ENCODE measurements around the gene RIGI. TPM values are rescaled to one million over a fixed set of nuclear protein-coding genes. Genes with fewer than 3 reads are reported as not detected.
A peak's percentile ranks its signal among the peaks of the same experiment; 100 is the strongest.
"Not testable (repeated sequence)": the region's sequence is repeated elsewhere in the genome, so short reads cannot be mapped to it uniquely, and the experiment has no call there.

RIGI gene
- total RNA-seq, 1 donor from 2014 or later: 19.1 TPM

- TF ChIP-seq CTCF (IDR thresholded peaks at IDR 0.05; ENCODE audit: unreplicated experiment): no peak
- Mint-ChIP-seq H3K9me3 (no peaks in the 10 kb centered on the region), H3K4me3 (peak within 1 kb of the TSS; percentile 96), H3K4me1 (peaks cover 24% of the 10 kb centered on the region), H3K27ac (peak within 1 kb of the TSS; percentile 96), H3K27me3 (ENCODE audit: low read depth) (no peaks in the 10 kb centered on the region), H3K36me3 (peaks cover 6% of the 10 kb centered on the region)
- DNase-seq (ENCODE audit: low spot score in 2 of 2, unreplicated experiment in 2 of 2): peak; percentile 76 to 84
Observed at GRCh38 chr9:32552172-32552872, 26.3 kb upstream of the RIGI start, which contains the start of the genes SMIM27 and TOPORS. SMIM27 (plus strand) TSS chr9:32552327; CDS start chr9:32552435, 108 bp downstream. TOPORS (minus strand) TSS chr9:32552586; CDS start chr9:32552436, 150 bp downstream.

GRCh38 chr9:32551276-32552051, 25.5 kb upstream of the RIGI start:
- H3K27me3 Mint-ChIP-seq (ENCODE audit: low read depth): no peaks in the 10 kb centered on the region
- peak in 1 of 2 experiments; percentile 43 for DNase-seq (ENCODE audit: low spot score in 2 of 2, unreplicated experiment in 2 of 2)
- H3K27ac Mint-ChIP-seq: peak overlapping the region; percentile 96
- no peaks in the 10 kb centered on the region for H3K9me3 Mint-ChIP-seq
- peaks cover 12% of the 10 kb centered on the region for H3K36me3 Mint-ChIP-seq
- TF ChIP-seq CTCF (IDR thresholded peaks at IDR 0.05; ENCODE audit: unreplicated experiment): no peak
- peak overlapping the region; percentile 96 for H3K4me3 Mint-ChIP-seq
- H3K4me1 Mint-ChIP-seq: peaks cover 24% of the 10 kb centered on the region

- Mint-ChIP-seq H3K9me3 (no peaks in the 10 kb centered on the region), H3K4me3 (peak overlapping the region; percentile 96), H3K27me3 (ENCODE audit: low read depth) (no peaks in the 10 kb centered on the region), H3K27ac (peak overlapping the region; percentile 96), H3K4me1 (peaks cover 24% of the 10 kb centered on the region), H3K36me3 (peaks cover 12% of the 10 kb centered on the region)
- TF ChIP-seq CTCF (IDR thresholded peaks at IDR 0.05; ENCODE audit: unreplicated experiment): no peak
- peak; percentile 93 to 97 for DNase-seq (ENCODE audit: low spot score in 2 of 2, unreplicated experiment in 2 of 2)
Observed at GRCh38 chr9:32550562-32551275, 24.7 kb upstream of the RIGI start.

GRCh38 chr9:32550150-32550561, 24.2 kb upstream of the RIGI start:
- no peak for TF ChIP-seq CTCF (IDR thresholded peaks at IDR 0.05; ENCODE audit: unreplicated experiment)
- H3K36me3 Mint-ChIP-seq: peaks cover 12% of the 10 kb centered on the region
- DNase-seq (ENCODE audit: low spot score in 2 of 2, unreplicated experiment in 2 of 2): no peak
- peaks cover 24% of the 10 kb centered on the region for H3K4me1 Mint-ChIP-seq
- peak overlapping the region; percentile 95 for H3K27ac Mint-ChIP-seq
- no peaks in the 10 kb centered on the region for H3K27me3 Mint-ChIP-seq (ENCODE audit: low read depth)
- peak overlapping the region; percentile 96 for H3K4me3 Mint-ChIP-seq
- H3K9me3 Mint-ChIP-seq: no peaks in the 10 kb centered on the region

GRCh38 chr9:32548213-32548612, 22.2 kb upstream of the RIGI start:
- H3K9me3 Mint-ChIP-seq; DNase-seq (ENCODE audit: low spot score in 2 of 2, unreplicated experiment in 2 of 2); H3K4me3 Mint-ChIP-seq; H3K27me3 Mint-ChIP-seq (ENCODE audit: low read depth); H3K27ac Mint-ChIP-seq: not testable (repeated sequence)
- Mint-ChIP-seq H3K4me1 (peaks cover 19% of the 10 kb centered on the region), H3K36me3 (peaks cover 21% of the 10 kb centered on the region)
